Natural killer cell treated with Interleukin-12 subunit alpha and Interleukin-12 subunit beta and Interleukin-15 and Interleukin-18, amount 100 ng/mL, for 72 hours (primary cell): Measurements from ENCODE around the gene CD151. TPM values are rescaled to one million over a fixed set of nuclear protein-coding genes. Genes with fewer than 3 reads are reported as not detected.

Experiments
- ATAC-seq, 2 donors: fragments of 150-1000 bp; cut with Tn5 transposase in 1 of 2; sonication (Bioruptor Pico), chemical (Tn5 transposase) in 1 of 2; 2 replicates each; pipeline ENCODE4 v1.10.0; 2021
- DNase-seq: peaks from one replicate; pipeline ENCODE4 v3.0.0; 2022; ENCODE audit warnings: low spot score
- H3K27ac Mint-ChIP-seq, 2 donors: 1 replicate in 1 of 2; 2 replicates in 1 of 2; pipeline ENCODE4 v1.8.0; 2022; ENCODE audit warnings: mixed read lengths in 2 of 2, mild to moderate bottlenecking in 1 of 2, moderate library complexity in 1 of 2
- H3K27me3 Mint-ChIP-seq, 2 donors: 1 replicate in 1 of 2; 2 replicates in 1 of 2; pipeline ENCODE4 v1.8.0; 2022; ENCODE audit warnings: mixed read lengths in 2 of 2
- H3K36me3 Mint-ChIP-seq: one replicate; pipeline ENCODE4 v1.8.0; 2022; ENCODE audit warnings: mixed read lengths
- H3K4me1 Mint-ChIP-seq, 2 donors: 1 replicate in 1 of 2; 2 replicates in 1 of 2; pipeline ENCODE4 v1.8.0; 2022; ENCODE audit warnings: low read depth in 2 of 2, mixed read lengths in 2 of 2, mild to moderate bottlenecking in 1 of 2
- H3K4me3 Mint-ChIP-seq: one replicate; pipeline ENCODE4 v1.8.0; 2022; ENCODE audit warnings: mixed read lengths
- H3K9me3 Mint-ChIP-seq: 2 replicates; pipeline ENCODE4 v1.8.0; 2022; ENCODE audit warnings: mixed read lengths
- total RNA-seq, 2 donors: library from RNA; stranded (reverse); gene quantifications; one replicate each; pipeline ENCODE4 v1.2.3, GENCODE V29; 2022

CD151 gene
- total RNA-seq, 2 donors from 2014 or later, result 45.0 to 72.0 TPM

DNA sequence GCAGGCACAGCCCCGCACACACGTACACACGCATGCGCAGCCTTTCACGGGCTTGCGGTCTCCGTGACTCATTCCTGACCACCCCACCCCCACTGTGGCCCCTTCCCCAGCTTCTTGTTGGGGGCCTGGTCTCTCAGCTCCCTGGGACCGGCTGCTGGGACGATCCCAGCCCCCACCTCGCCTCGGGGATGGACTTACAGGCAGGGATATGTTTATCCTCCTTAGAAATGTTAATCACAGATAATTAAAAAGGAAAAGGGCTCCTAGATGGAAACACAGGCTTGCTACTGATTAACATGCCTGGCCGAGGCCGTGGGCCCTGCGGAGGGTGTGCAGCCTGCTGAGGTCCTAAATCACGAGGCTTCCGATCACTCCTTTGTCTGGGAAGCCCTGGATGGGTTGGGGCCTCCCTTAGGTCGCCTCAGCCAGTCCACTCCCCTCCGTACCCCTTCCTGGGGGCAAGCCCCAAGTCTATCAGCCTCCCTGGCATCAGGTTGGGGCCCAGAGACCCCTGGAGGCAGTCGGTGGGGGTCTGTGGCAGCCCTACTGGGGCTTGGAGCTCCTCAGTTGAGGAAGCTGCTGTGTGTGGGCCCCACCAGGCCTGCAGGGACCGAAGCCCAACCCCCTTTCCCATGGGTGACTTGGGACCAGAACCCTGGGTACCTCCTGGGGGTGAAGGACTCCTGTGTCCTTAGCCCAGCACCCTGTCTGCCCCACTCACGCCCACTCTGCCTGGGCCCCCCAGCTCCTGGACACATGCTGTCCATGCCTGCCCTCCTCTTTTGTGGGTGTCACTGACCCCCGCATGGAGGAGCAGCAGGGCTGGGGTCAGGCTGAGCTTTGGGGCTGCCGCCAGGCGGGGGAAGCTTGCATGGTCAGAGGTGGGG, 30.5 kb downstream of the CD151 start:
- peaks cover 0 to 3% of the 10 kb centered on the region in 2 donors for H3K4me1 Mint-ChIP-seq
- H3K27me3 Mint-ChIP-seq, result no peaks in the 10 kb centered on the region
- H3K36me3 Mint-ChIP-seq, result no peaks in the 10 kb centered on the region
- ATAC-seq (no peak), DNase-seq (no peak)
- no peak overlapping the region for H3K4me3 Mint-ChIP-seq
- H3K9me3 Mint-ChIP-seq, result no peaks in the 10 kb centered on the region
- no peak overlapping the region for H3K27ac Mint-ChIP-seq

DNA sequence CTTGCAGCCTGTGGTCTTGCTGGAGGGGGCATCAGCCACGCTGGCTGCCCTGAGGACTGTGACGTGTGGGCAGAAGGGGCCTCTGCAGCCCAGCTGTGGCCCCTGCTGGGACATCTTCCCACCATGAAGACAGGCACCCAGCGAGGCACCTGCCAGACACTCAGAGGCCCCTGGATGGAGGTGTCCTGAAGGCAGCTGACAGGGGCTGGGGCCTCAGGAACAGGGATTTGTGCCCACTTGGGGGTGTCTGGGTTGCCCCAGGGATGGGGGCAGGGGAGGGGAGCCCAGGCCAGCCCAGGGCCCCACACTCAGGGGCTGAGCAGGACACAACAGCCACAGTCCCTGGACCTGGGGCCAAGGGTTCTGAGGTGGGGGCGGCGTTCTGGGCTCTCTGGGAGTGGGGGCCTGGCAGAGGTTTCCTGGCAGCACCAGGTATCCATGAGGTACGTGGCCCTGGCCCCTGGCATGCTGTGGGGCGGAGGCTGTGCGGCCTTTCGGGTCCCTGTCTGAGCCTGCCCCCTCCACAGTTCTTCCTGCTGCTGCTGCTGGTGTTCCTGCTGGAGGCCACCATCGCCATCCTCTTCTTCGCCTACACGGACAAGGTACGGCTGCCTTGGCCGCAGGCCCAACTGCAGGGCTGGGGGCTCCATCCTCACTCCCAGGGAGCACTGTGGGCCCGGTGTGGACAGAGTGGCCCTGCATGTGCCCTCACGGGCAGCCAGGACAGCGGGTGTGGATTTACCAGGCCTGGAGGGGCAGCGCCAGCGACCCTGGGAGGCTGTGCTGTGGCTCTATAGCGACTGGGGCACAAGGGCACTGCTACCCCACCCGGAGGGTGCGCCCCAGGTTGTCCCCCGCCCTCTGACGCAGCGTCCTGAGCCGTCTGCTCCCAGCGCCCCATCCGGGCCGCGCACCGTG, 31.4 kb downstream of the CD151 start:
- Mint-ChIP-seq H3K27me3 (no peaks in the 10 kb centered on the region), H3K9me3 (no peaks in the 10 kb centered on the region), H3K4me1 (peaks cover 0 to 3% of the 10 kb centered on the region in 2 donors), H3K4me3 (no peak overlapping the region), H3K27ac (no peak overlapping the region), H3K36me3 (no peaks in the 10 kb centered on the region)
- no peak for DNase-seq
- no peak for ATAC-seq

DNA sequence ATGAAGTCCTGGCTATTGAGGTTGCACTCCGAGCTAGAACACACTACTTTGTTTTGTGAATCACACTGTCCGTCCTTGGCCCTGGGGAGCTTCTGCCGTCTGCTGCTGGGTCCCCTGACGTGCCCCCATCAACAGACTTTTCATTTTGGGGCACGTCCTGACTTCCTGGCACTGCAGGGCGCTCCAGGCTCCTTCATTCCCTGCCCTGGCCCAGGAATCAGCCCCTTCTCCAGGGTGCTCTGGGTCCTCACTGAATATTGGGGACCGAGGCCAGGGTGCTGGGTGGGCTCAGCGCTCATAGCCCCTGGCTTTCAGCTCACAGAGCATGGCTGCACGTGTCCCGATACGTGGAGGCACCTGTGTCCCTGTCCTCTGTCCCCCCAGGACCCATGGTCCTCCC, 32.1 kb downstream of the CD151 start:
- no peak overlapping the region for H3K27ac Mint-ChIP-seq
- no peaks in the 10 kb centered on the region for H3K27me3 Mint-ChIP-seq
- DNase-seq, result no peak
- H3K9me3 Mint-ChIP-seq, result no peaks in the 10 kb centered on the region
- H3K36me3 Mint-ChIP-seq, result no peaks in the 10 kb centered on the region
- ATAC-seq, result no peak
- no peak overlapping the region for H3K4me3 Mint-ChIP-seq
- no peaks in the 10 kb centered on the region for H3K4me1 Mint-ChIP-seq

DNA sequence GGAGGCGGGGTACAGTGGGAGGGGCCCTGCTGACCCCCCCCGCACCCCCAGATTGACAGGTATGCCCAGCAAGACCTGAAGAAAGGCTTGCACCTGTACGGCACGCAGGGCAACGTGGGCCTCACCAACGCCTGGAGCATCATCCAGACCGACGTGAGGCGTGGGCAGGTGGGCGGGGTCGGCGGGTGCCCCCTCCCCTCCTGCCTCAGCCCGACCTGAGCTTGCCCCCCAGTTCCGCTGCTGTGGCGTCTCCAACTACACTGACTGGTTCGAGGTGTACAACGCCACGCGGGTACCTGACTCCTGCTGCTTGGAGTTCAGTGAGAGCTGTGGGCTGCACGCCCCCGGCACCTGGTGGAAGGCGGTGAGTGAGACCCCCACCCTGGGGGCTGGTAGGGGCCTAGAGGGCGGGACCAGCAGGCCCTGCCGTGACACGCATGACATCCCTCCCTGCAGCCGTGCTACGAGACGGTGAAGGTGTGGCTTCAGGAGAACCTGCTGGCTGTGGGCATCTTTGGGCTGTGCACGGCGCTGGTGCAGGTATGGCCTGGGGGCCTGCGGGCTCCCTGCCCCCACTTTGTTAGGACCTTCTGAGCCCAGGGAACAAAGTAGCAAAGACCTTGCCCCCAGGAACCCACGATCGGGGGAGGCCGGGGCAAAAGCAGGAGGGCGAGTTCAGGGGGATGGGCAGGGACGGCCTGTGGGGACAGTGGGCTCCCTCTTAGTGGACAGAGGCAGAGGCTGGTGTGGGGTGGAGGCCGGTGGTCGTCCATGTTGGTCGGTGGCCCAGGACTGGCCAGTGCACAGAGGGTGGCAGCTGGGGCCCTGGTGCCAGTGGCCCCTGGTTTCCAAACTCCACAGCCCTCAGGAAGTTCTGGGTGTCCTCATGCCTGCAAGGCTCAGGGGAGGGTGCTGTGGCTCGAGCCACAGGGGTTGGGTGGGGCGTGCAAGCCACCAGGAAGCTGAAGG, 33.0 kb downstream of the CD151 start:
- DNase-seq (no peak), ATAC-seq (peak in 1 of 2 donors; percentile 22)
- Mint-ChIP-seq H3K4me1 (no peaks in the 10 kb centered on the region), H3K27me3 (no peaks in the 10 kb centered on the region), H3K9me3 (no peaks in the 10 kb centered on the region), H3K27ac (no peak overlapping the region), H3K36me3 (no peaks in the 10 kb centered on the region), H3K4me3 (no peak overlapping the region)

DNA sequence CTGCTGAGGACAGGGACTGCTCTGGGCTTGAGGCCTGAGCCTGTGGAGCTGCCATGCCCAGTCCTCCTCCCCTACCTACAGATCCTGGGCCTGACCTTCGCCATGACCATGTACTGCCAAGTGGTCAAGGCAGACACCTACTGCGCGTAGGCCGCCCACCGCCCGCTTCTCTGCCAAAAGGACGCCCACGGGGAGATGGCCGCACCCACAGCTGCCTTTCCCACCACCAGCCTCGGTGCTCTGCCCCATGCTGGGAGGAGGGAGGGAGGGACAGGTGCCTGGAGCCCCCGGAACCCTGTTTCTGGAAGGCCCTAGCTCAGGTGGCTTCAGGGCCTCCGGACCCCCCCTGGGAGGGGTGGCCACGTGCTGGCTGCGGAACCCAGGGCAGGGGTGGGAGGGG, 33.7 kb downstream of the CD151 start:
- DNase-seq (no peak), ATAC-seq (no peak)
- Mint-ChIP-seq H3K36me3 (no peaks in the 10 kb centered on the region), H3K27me3 (no peaks in the 10 kb centered on the region), H3K4me1 (no peaks in the 10 kb centered on the region), H3K9me3 (no peaks in the 10 kb centered on the region), H3K4me3 (no peak overlapping the region), H3K27ac (no peak overlapping the region)

DNA sequence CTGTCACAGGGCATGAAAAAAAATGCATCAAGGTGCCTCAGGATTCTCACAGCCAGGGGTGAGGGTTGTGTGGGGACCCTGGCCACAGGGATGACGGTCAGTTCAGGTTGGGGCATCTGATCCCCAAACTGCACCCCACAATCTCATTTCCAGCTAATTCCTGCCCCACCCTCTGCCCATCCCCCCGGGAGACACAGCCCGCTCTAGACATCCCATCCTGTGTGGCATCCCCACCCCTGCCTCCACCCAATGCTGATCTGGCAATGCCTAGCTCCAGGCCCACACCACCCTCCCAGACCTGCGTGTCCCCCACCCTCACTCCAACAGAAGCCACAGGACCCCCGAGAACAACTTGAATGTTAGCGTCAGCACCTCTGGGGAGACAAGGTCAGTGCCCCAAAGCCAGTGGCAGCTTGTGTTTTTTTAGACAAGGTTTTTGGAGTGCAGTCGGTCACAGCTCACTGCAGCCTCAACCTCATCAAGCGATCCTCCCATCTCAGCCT, 35.2 kb downstream of the CD151 start:
- DNase-seq, result no peak
- H3K27ac Mint-ChIP-seq, result no peak overlapping the region
- no peaks in the 10 kb centered on the region for H3K9me3 Mint-ChIP-seq
- ATAC-seq, result no peak
- no peaks in the 10 kb centered on the region for H3K36me3 Mint-ChIP-seq
- no peak overlapping the region for H3K4me3 Mint-ChIP-seq
- no peaks in the 10 kb centered on the region for H3K27me3 Mint-ChIP-seq
- H3K4me1 Mint-ChIP-seq, result no peaks in the 10 kb centered on the region

DNA sequence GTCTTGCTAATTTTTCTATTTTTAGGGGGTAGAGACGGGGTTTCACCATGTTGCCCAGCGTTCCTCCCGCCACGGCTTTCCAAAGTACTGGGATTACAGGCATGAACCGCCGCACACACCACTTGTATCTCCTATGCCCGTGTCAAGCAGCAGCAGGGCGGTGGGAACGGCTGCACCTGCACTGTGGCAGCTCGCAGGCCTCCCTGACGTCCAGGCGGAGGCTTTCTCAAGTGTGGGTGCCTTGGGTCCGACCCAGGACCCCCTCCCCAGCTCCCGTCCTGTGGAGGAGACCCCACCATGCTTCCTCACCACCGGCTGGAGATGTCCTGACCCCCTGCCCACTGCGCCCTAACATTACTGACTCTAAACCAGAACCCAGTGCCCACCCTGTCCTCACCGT, 35.6 kb downstream of the CD151 start:
- Mint-ChIP-seq H3K9me3 (no peaks in the 10 kb centered on the region), H3K4me1 (no peaks in the 10 kb centered on the region), H3K4me3 (no peak overlapping the region), H3K27me3 (no peaks in the 10 kb centered on the region), H3K27ac (no peak overlapping the region), H3K36me3 (no peaks in the 10 kb centered on the region)
- no peak for ATAC-seq
- DNase-seq, result no peak

DNA sequence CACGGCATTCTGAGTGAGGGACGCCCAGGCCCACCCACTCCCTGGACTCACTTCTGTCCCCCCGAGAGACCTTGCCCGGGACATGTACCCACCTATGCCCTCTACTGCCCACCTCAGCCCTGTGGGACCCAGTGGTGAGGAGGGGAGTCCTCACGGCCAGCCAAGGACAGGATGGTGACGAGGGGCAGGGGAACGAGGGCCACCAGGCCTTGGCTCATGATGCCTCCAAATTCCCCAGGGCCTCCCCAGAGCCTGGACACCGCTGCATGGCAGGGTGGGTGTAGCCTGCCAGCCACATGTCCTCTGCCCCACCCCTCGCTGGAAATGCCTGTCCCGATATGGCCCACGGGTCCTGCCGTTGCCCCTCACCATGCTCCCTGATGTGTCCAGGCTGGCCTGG, 36.0 kb downstream of the CD151 start:
- DNase-seq, result no peak
- Mint-ChIP-seq H3K9me3 (no peaks in the 10 kb centered on the region), H3K4me1 (no peaks in the 10 kb centered on the region), H3K36me3 (no peaks in the 10 kb centered on the region), H3K27me3 (no peaks in the 10 kb centered on the region), H3K27ac (no peak overlapping the region), H3K4me3 (no peak overlapping the region)
- ATAC-seq, result no peak

DNA sequence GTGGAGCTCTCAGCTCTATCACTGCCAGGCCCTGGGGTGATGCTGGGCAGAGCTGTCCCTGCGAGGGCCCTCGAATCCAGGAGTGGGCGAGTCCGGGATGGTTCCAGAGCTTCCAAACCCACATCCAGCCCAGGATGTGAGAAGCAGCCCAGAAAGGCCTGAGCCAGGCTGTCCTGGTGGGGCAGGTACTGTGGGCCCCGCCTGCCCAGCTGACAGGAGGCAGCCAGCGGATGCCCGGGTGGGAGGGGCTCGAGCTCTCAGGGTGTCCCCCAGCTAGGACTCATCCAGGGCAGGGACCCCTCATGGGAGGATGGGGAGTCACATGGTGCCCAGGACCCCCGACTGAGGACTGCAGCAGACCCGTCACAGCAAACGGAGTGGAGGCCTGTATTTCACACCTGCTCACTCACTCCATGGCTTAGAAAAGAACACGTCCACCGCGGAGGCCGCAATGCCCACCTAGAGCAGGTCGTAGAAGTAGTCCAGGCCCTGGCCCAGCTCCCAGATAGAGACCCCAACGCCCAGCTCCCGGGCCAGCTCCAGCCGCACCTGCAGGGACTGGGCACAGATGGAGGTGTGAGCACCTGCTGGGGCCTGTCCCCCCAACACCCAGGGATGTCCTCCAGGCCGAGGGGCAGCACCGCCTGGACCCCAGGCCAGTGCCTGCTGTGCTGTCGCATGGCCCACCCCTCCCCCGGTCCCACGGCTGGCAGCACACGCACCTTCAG, 36.8 kb downstream of the CD151 start:
- H3K9me3 Mint-ChIP-seq, result no peaks in the 10 kb centered on the region
- no peaks in the 10 kb centered on the region for H3K4me1 Mint-ChIP-seq
- no peak overlapping the region for H3K27ac Mint-ChIP-seq
- no peak overlapping the region for H3K4me3 Mint-ChIP-seq
- no peaks in the 10 kb centered on the region for H3K27me3 Mint-ChIP-seq
- no peaks in the 10 kb centered on the region for H3K36me3 Mint-ChIP-seq
- DNase-seq (no peak), ATAC-seq (no peak)

DNA sequence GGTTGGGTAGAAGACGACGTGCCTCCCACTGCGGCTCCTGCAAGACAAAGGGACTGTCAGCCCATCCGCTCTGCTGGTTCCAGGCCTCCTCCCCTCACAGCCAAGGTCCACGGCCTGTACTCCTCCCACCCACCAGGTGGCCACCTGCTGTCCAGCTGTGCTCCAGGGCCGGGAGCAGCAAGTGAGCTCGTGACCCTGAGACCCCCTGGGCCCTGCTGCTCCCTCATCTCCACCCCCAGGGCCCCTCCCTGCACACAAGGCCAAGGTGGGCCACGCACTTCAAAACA, 37.3 kb downstream of the CD151 start:
- ATAC-seq (no peak), DNase-seq (no peak)
- Mint-ChIP-seq H3K27ac (no peak overlapping the region), H3K4me3 (no peak overlapping the region), H3K27me3 (no peaks in the 10 kb centered on the region), H3K4me1 (no peaks in the 10 kb centered on the region), H3K9me3 (no peaks in the 10 kb centered on the region), H3K36me3 (no peaks in the 10 kb centered on the region)

DNA sequence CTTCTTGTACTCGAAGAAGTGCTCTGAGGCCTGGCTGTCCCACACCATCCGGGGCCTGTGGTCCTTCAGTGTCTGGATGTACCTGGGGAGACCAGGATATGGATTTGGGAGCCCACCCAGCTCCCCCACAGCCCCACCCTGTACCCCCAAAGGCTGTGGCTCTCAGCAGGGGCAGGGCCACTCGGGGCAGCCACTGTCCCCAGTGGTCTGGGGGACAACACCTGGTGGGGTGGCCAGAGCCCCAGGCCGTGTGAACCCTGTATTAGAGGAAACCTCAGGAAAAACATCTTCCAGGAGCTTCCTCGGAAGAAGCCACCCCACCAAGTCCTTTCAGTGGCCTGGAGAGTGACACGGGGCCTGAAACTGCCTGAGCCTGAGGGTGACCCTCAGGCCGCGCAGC, 37.7 kb downstream of the CD151 start:
- Mint-ChIP-seq H3K27me3 (no peaks in the 10 kb centered on the region), H3K4me3 (no peak overlapping the region), H3K4me1 (no peaks in the 10 kb centered on the region), H3K27ac (no peak overlapping the region), H3K9me3 (no peaks in the 10 kb centered on the region), H3K36me3 (no peaks in the 10 kb centered on the region)
- DNase-seq (no peak), ATAC-seq (no peak)

DNA sequence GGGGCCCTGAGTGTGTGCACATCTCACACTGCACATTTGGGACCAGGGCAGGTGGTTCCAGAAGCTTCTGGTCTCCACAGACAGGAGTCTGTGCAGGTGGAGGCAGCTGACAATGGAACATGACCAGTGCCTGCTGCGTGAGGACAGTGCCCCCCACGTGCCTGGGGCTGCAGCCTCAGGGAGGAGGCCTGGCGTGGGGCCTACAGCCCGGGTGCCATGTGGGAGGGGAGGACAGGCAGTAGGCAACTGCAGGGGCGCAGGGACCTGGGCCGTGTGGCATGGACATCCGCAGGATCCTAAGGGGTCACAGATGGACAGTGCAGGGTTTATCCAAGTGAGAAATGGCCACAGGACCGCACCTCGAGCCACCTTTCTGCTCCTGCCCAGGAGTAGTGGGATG, 38.7 kb downstream of the CD151 start:
- ATAC-seq (no peak), DNase-seq (no peak)
- Mint-ChIP-seq H3K36me3 (no peaks in the 10 kb centered on the region), H3K9me3 (no peaks in the 10 kb centered on the region), H3K27me3 (no peaks in the 10 kb centered on the region), H3K4me1 (no peaks in the 10 kb centered on the region), H3K27ac (no peak overlapping the region), H3K4me3 (no peak overlapping the region)

DNA sequence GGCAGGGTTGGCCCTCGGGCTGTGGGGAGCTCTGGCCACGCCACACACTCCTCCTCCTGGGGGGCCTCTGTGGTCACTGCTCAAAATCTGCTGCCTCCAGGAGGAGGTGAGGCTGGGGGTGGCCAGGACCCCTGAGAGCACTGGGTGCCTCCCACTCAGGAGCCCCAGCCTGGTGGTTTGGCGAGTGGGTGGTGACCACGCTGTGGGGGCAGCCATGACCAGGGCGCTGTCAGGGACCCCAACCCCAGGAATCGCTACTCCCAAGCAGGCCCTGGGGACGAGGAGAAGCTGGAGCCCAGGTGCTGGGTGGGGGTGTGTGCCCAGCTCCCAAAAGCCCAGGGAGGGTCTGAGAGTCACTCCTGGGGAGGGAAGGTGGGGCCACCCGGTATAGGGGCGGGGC, 40.0 kb downstream of the CD151 start:
- H3K4me3 Mint-ChIP-seq, result no peak overlapping the region
- no peaks in the 10 kb centered on the region for H3K27me3 Mint-ChIP-seq
- no peaks in the 10 kb centered on the region for H3K36me3 Mint-ChIP-seq
- no peaks in the 10 kb centered on the region for H3K9me3 Mint-ChIP-seq
- DNase-seq, result no peak
- H3K27ac Mint-ChIP-seq, result no peak overlapping the region
- ATAC-seq, result no peak
- H3K4me1 Mint-ChIP-seq, result no peaks in the 10 kb centered on the region
